HG02759 (cell line): ENCODE results near the gene PIK3C3.
"Not testable (repeated sequence)": the region's sequence is repeated elsewhere in the genome, so short reads cannot be mapped to it uniquely, and the experiment has no call there.

Experiments used
- ATAC-seq: cut with Tn5 transposase; IDR thresholded peaks from one replicate; pipeline ENCODE4 v1.9.1; 2021; ENCODE audit warnings: mild to moderate bottlenecking, moderate library complexity; ENCODE audit not compliant: unreplicated experiment

The PIK3C3 gene

GRCh38 chr18:42068030-42068429, 113.0 kb downstream of the PIK3C3 start:
- ATAC-seq = no peak

GRCh38 chr18:42069036-42069435, 114.0 kb downstream of the PIK3C3 start:
- no peak for ATAC-seq

DNA sequence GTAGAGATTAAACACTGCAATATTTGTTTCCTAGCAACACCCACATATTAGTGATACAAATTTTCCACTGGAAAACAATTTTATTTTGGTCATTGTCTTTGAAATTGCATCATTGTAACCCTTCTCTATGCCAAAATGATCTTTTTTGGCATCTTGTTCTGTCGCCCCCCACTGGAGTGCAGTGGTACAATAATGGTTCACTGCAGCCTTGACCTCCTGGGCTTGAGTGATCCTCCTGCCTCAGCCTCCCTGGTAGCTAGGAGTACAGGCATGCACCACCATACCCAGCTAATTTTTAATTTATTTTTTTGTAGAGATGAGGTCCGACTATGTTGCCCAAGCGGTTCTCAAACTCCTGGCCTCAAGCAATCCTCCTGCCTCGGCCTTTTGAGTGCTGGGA, 117.4 kb downstream of the PIK3C3 start:
- ATAC-seq = no peak

DNA sequence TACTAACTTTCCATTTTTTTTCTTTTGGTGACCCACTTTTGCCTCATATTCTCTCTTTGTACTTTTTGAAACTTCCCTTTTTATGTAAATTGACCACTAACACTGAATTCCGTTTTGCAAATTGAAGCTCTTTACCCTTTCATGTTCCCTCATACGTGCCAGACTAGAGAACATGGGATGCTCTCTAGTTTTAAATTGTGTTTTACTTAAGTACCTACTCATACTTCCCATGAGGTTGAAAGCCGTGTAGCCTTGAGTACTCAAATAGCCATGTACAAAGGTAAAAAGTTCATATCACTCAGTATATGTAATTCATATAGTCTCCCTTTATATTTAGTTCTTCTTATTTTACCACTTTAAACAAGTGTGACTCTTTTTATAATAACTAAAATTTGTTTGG, 119.7 kb downstream of the PIK3C3 start:
- ATAC-seq = no peak

- ATAC-seq = no peak
Measured at GRCh38 chr18:42078711-42079110, 123.7 kb downstream of the PIK3C3 start.

DNA sequence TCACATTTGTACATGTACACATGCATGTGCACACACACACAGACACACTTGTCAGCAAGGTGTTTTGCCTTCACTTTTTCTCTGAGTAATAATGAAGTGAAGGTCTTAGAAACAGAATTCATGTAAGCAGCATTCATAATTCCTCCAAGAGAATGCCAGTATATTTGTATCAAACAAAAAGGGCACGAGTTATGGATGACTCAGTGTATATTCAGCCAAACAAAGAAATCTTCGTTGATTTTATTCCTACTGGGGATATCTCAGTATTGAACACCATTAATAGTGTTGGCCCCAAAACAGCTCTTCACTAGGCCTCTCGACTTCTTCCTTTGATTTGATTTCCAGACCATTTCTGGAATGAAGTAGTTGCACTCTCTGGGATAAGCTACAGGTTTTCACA, 125.3 kb downstream of the PIK3C3 start:
- no peak for ATAC-seq

DNA sequence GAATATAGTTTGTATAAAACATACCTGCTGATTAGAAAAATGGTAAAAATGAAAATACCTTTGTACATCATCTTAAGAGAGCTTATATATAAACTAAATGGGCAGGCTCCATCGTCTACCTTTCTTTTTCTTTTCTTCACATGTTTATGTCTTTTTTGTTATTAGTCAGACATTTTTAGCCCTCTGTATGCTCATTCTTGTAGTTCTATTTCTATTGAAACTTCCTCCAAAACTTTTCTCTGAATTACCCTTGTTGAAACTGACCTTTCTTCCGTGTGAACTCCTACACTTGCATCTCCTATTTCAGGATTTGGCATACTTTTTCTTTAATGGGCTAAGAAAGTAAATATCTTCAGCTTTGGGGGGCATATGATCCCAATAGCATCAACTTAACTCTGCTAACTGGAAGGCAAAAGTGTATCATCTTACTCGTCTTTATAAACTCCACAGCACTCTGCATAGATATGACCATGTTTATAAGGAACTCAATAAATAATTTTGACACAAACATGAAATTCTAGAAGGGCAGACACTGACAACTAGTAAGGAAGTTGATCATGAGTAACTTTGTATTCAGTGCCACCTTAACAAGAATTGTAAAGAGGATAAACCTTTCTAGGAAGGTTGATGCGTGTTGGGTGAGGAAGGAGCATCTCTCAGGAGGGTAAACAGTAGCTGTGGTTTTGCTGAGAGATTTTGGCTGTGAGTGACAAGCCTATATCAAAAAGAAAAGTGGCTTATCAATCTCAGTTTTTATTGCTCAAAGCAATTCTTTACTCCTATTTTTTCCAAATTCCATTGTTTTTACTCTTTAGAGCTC, 127.6 kb downstream of the PIK3C3 start:
- no peak for ATAC-seq

DNA sequence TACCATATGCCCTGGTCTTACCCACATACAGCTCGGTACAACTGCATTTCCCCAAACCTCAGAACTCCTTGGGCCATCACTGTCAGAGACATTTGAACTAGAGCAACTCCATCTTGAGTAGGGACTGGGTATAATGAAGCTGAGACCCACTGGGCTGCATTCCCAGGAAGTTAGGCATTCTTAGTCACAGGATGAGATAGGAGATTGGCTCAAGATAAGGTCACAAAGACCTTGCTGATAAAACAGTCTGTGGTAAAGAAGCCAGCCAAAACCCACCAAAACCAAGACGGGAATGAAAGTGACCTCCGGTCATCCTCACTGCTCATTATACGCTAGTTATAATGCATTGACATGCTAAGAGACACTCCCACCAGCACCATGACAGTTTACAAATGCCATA, 131.3 kb downstream of the PIK3C3 start:
- no peak for ATAC-seq

DNA sequence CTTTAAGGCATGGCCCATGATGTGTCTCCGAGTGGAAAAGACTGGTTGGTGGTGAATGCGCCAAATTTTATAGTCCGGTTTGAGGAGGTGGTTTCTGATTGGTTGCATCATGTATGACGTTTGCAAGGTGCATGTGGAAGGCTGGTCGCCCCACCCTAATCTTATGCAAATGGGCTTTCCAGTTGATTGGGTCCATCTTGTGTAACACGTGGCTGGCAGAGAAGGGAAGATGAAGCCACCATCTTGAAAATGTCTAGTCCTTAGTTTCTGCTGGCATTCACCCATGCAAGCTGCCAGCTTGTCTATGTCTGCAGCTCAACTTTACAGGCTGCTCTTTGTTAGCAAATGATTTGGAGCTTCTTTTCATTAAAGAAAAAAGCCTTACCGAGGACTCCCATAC, 132.2 kb downstream of the PIK3C3 start:
- no peak for ATAC-seq

DNA sequence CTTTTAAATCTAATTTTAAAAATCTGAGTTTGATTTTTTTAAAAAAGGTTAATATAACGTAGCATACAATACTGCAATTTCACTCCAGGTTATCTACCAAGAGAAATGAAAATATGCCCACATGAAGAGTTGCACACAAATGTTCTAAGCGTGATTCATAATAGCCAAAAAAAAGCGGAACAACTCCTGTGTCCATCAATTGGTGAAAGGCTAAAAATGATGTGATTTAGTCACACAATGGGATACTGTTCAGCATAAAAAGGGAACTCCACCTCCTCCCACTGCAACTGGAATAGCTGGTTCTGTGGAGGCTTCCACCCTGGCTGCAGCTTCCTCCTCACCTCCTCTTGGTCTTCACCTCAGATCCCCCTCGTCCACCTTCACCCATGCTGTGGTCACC, 132.8 kb downstream of the PIK3C3 start:
- ATAC-seq = no peak

GRCh38 chr18:42092848-42093247, 137.8 kb downstream of the PIK3C3 start:
- no peak for ATAC-seq

GRCh38 chr18:42094875-42095274, 139.8 kb downstream of the PIK3C3 start:
- ATAC-seq = no peak

GRCh38 chr18:42095732-42096377, 140.8 kb downstream of the PIK3C3 start:
- ATAC-seq = no peak

GRCh38 chr18:42100248-42100647, 145.2 kb downstream of the PIK3C3 start:
- no peak for ATAC-seq

GRCh38 chr18:42100911-42101310, 145.9 kb downstream of the PIK3C3 start:
- no peak for ATAC-seq

- no peak for ATAC-seq
Measured at GRCh38 chr18:42105394-42105793, 150.4 kb downstream of the PIK3C3 start.

GRCh38 chr18:42106784-42107183, 151.8 kb downstream of the PIK3C3 start:
- ATAC-seq = no peak

GRCh38 chr18:42107287-42107686, 152.3 kb downstream of the PIK3C3 start:
- ATAC-seq = no peak

- ATAC-seq = no peak
Measured at GRCh38 chr18:42107691-42108450, 152.8 kb downstream of the PIK3C3 start.

GRCh38 chr18:42112147-42112546, 157.1 kb downstream of the PIK3C3 start:
- not testable (repeated sequence) for ATAC-seq

GRCh38 chr18:42112657-42113420, 157.8 kb downstream of the PIK3C3 start:
- no peak for ATAC-seq
